Measurements from ENCODE around the gene COL7A1. TPM values are rescaled to one million over a fixed set of nuclear protein-coding genes. Genes with fewer than 3 reads are reported as not detected.

The COL7A1 gene
- polyA plus RNA-seq, 1 donor from 2014 or later, result 45.3 TPM

GRCh38 chr3:48567090-48567489, 28.0 kb downstream of the COL7A1 start:
- no peaks in the 10 kb centered on the region for H3K9me3 ChIP-seq (ENCODE audit: low read length)
- TF ChIP-seq, protein P1, sequence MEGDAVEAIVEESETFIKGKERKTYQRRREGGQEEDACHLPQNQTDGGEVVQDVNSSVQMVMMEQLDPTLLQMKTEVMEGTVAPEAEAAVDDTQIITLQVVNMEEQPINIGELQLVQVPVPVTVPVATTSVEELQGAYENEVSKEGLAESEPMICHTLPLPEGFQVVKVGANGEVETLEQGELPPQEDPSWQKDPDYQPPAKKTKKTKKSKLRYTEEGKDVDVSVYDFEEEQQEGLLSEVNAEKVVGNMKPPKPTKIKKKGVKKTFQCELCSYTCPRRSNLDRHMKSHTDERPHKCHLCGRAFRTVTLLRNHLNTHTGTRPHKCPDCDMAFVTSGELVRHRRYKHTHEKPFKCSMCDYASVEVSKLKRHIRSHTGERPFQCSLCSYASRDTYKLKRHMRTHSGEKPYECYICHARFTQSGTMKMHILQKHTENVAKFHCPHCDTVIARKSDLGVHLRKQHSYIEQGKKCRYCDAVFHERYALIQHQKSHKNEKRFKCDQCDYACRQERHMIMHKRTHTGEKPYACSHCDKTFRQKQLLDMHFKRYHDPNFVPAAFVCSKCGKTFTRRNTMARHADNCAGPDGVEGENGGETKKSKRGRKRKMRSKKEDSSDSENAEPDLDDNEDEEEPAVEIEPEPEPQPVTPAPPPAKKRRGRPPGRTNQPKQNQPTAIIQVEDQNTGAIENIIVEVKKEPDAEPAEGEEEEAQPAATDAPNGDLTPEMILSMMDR (IDR thresholded peaks at IDR 0.05; ENCODE audit: poor library complexity, severe bottlenecking), result no peak
- TF ChIP-seq EZH2 (IDR thresholded peaks at IDR 0.05; ENCODE audit: borderline replicate concordance, insufficient read depth, low read length, poor library complexity, severe bottlenecking) (no peak), RAD21 (conservative IDR thresholded peaks at IDR 0.05) (no peak), POLR2AphosphoS5 (IDR thresholded peaks at IDR 0.05) (no peak), EP300 (conservative IDR thresholded peaks at IDR 0.05; ENCODE audit: poor library complexity, severe bottlenecking) (no peak), SMC3 (conservative IDR thresholded peaks at IDR 0.05; ENCODE audit: poor library complexity) (no peak), MXI1 (conservative IDR thresholded peaks at IDR 0.05; ENCODE audit: poor library complexity, severe bottlenecking) (no peak), REST (IDR thresholded peaks at IDR 0.05; ENCODE audit: borderline replicate concordance) (no peak), TAF1 (IDR thresholded peaks at IDR 0.05; ENCODE audit: low read depth) (no peak)
- H2AFZ ChIP-seq (ENCODE audit: low read depth, low read length), result no peak overlapping the region
- no peaks in the 10 kb centered on the region for H3K36me3 ChIP-seq (ENCODE audit: insufficient read depth, low read length)
- no peak overlapping the region for H3K27ac ChIP-seq (ENCODE audit: low read length)
- H4K20me1 ChIP-seq (ENCODE audit: insufficient read depth), result no peaks in the 10 kb centered on the region
- no peak overlapping the region for H3K9ac ChIP-seq (ENCODE audit: low read length)
- no peak overlapping the region for H3K4me2 ChIP-seq (ENCODE audit: low read length)
- no peaks in the 10 kb centered on the region for H3K9me2 ChIP-seq (ENCODE audit: insufficient read depth, low read length)
- H3F3A ChIP-seq (ENCODE audit: insufficient read depth, low read length, poor library complexity, severe bottlenecking), result no peaks in the 10 kb centered on the region
- H3K4me3 ChIP-seq (ENCODE audit: low read length), result no peak overlapping the region
- H3K27me3 ChIP-seq (ENCODE audit: insufficient read depth, low read depth, low read length), result no peaks in the 10 kb centered on the region
- H3K79me2 ChIP-seq (replicated peaks; ENCODE audit: insufficient read depth, low read length), result no peaks in the 10 kb centered on the region

GRCh38 chr3:48566401-48566760, 28.7 kb downstream of the COL7A1 start:
- H3K9ac ChIP-seq (ENCODE audit: low read length), result no peak overlapping the region
- TF ChIP-seq EZH2 (IDR thresholded peaks at IDR 0.05; ENCODE audit: borderline replicate concordance, insufficient read depth, low read length, poor library complexity, severe bottlenecking), result no peak
- TF ChIP-seq MXI1 (conservative IDR thresholded peaks at IDR 0.05; ENCODE audit: poor library complexity, severe bottlenecking), result no peak
- TF ChIP-seq, protein P1 (IDR thresholded peaks at IDR 0.05; ENCODE audit: poor library complexity, severe bottlenecking), result no peak
- H3K4me3 ChIP-seq (ENCODE audit: low read length), result no peak overlapping the region
- no peak overlapping the region for H3K27ac ChIP-seq (ENCODE audit: low read length)
- no peak overlapping the region for H3K4me2 ChIP-seq (ENCODE audit: low read length)
- H3K36me3 ChIP-seq (ENCODE audit: insufficient read depth, low read length), result no peaks in the 10 kb centered on the region
- H3K79me2 ChIP-seq (replicated peaks; ENCODE audit: insufficient read depth, low read length), result no peaks in the 10 kb centered on the region
- no peak overlapping the region for H2AFZ ChIP-seq (ENCODE audit: low read depth, low read length)
- H4K20me1 ChIP-seq (ENCODE audit: insufficient read depth), result no peaks in the 10 kb centered on the region
- H3F3A ChIP-seq (ENCODE audit: insufficient read depth, low read length, poor library complexity, severe bottlenecking), result no peaks in the 10 kb centered on the region
- no peaks in the 10 kb centered on the region for H3K9me2 ChIP-seq (ENCODE audit: insufficient read depth, low read length)
- no peaks in the 10 kb centered on the region for H3K9me3 ChIP-seq (ENCODE audit: low read length)
- H3K27me3 ChIP-seq (ENCODE audit: insufficient read depth, low read depth, low read length), result no peaks in the 10 kb centered on the region

Data from neural cell (in vitro differentiated cells).